Measurements from ENCODE around the gene SAMD4A. TPM values are rescaled to one million over a fixed set of nuclear protein-coding genes. Genes with fewer than 3 reads are reported as not detected.

The SAMD4A gene
- total and polyA plus RNA-seq, 2 donors (not counting 1 experiment from before 2014, with no cell fraction given): 9.3 to 39.8 TPM

DNA sequence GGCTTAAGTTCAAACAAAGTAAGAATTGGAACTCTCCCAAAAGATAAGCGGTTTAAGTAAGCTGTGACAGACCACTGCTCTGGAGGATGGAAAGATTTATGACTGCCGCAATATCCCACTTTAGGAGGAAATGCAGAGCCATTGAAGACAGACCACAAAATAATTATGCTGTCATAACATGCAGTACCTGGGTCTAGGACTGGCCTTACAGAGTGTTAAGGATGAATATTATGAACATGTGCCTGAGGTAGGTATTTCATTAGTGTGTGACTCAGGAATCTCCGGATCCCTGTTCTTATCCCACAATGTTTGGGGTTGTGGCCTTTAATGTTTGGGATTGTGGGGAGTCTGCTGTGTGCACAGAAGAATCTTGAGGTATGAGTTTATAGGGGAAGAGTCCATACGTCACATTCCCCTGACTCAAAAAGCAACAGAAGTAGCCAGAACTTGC lies 114.9 kb downstream of the SAMD4A start:
- TF ChIP-seq EZH2 (IDR thresholded peaks at IDR 0.05; ENCODE audit: low read length, missing control alignments): no peak
- TF ChIP-seq, protein P1, sequence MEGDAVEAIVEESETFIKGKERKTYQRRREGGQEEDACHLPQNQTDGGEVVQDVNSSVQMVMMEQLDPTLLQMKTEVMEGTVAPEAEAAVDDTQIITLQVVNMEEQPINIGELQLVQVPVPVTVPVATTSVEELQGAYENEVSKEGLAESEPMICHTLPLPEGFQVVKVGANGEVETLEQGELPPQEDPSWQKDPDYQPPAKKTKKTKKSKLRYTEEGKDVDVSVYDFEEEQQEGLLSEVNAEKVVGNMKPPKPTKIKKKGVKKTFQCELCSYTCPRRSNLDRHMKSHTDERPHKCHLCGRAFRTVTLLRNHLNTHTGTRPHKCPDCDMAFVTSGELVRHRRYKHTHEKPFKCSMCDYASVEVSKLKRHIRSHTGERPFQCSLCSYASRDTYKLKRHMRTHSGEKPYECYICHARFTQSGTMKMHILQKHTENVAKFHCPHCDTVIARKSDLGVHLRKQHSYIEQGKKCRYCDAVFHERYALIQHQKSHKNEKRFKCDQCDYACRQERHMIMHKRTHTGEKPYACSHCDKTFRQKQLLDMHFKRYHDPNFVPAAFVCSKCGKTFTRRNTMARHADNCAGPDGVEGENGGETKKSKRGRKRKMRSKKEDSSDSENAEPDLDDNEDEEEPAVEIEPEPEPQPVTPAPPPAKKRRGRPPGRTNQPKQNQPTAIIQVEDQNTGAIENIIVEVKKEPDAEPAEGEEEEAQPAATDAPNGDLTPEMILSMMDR (conservative IDR thresholded peaks at IDR 0.05 in 1 of 2, IDR thresholded peaks at IDR 0.05 in 1 of 2; ENCODE audit: low read depth in 1 of 2, low read length in 2 of 2): no peak
- H3K27ac ChIP-seq (ENCODE audit: insufficient read depth, low read length): no peak overlapping the region
- H3K36me3 ChIP-seq (ENCODE audit: control insufficient read depth, insufficient read depth, low read length): no peaks in the 10 kb centered on the region
- no peaks in the 10 kb centered on the region for H4K20me1 ChIP-seq (ENCODE audit: control insufficient read depth, extremely low read depth, insufficient read depth, low read length)
- peak in 1 of 2 donors; percentile 94 for DNase-seq (ENCODE audit: low read depth in 2 of 2)
- H3K4me1 ChIP-seq (ENCODE audit: control insufficient read depth, extremely low read depth, insufficient read depth, low read length): peaks cover 43% of the 10 kb centered on the region
- no peak overlapping the region for H2AFZ ChIP-seq (ENCODE audit: low read length)
- no peak overlapping the region for H3K9ac ChIP-seq (ENCODE audit: insufficient read depth, low read length)
- H3K79me2 ChIP-seq (ENCODE audit: control insufficient read depth, insufficient read depth, low read length): peaks cover 71% of the 10 kb centered on the region
- H3K9me3 ChIP-seq (ENCODE audit: control insufficient read depth, insufficient read depth, low read depth, low read length): no peaks in the 10 kb centered on the region
- no peak overlapping the region for H3K4me3 ChIP-seq (replicated peaks in 1 of 4; ENCODE audit: control extremely low read depth in 1 of 4, insufficient read depth in 1 of 4, low read depth in 3 of 4, low read length in 4 of 4)
- no peak overlapping the region for H3K4me2 ChIP-seq (ENCODE audit: extremely low read depth, insufficient read depth, low read length)
- H3K27me3 ChIP-seq (ENCODE audit: control insufficient read depth, insufficient read depth, low read length): no peaks in the 10 kb centered on the region

DNA sequence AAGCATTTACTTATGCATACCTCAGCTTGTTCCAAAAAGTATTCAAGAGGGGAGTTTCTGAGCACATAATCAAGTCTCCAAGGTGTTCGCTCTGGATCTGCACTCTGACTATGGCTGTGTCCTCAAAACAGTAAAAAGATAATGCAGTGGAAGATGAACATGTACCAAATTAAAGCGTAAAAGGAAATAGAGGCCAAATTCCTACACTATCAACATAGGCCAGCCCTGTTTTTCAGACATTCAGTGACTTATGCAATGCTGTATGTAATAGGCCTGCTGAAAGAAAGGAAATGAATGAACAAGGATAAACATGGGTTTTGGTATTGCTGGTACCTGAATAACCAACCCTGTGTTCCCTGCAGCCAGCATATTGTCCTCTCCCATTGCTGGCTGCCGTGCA lies 115.7 kb downstream of the SAMD4A start:
- Histone ChIP-seq H3K4me3 (replicated peaks in 1 of 4; ENCODE audit: control extremely low read depth in 1 of 4, insufficient read depth in 1 of 4, low read depth in 3 of 4, low read length in 4 of 4) (no peak overlapping the region), H3K27ac (ENCODE audit: insufficient read depth, low read length) (no peak overlapping the region), H3K4me1 (ENCODE audit: control insufficient read depth, extremely low read depth, insufficient read depth, low read length) (peaks cover 46% of the 10 kb centered on the region), H4K20me1 (ENCODE audit: control insufficient read depth, extremely low read depth, insufficient read depth, low read length) (no peaks in the 10 kb centered on the region), H3K9me3 (ENCODE audit: control insufficient read depth, insufficient read depth, low read depth, low read length) (no peaks in the 10 kb centered on the region), H3K27me3 (ENCODE audit: control insufficient read depth, insufficient read depth, low read length) (no peaks in the 10 kb centered on the region), H2AFZ (ENCODE audit: low read length) (no peak overlapping the region), H3K79me2 (ENCODE audit: control insufficient read depth, insufficient read depth, low read length) (peaks cover 75% of the 10 kb centered on the region), H3K9ac (ENCODE audit: insufficient read depth, low read length) (no peak overlapping the region), H3K4me2 (ENCODE audit: extremely low read depth, insufficient read depth, low read length) (no peak overlapping the region), H3K36me3 (ENCODE audit: control insufficient read depth, insufficient read depth, low read length) (no peaks in the 10 kb centered on the region)
- no peak for TF ChIP-seq EZH2 (IDR thresholded peaks at IDR 0.05; ENCODE audit: low read length, missing control alignments)
- TF ChIP-seq, protein P1 (conservative IDR thresholded peaks at IDR 0.05 in 1 of 2, IDR thresholded peaks at IDR 0.05 in 1 of 2; ENCODE audit: low read depth in 1 of 2, low read length in 2 of 2): no peak
- DNase-seq (ENCODE audit: low read depth in 2 of 2): no peak

DNA sequence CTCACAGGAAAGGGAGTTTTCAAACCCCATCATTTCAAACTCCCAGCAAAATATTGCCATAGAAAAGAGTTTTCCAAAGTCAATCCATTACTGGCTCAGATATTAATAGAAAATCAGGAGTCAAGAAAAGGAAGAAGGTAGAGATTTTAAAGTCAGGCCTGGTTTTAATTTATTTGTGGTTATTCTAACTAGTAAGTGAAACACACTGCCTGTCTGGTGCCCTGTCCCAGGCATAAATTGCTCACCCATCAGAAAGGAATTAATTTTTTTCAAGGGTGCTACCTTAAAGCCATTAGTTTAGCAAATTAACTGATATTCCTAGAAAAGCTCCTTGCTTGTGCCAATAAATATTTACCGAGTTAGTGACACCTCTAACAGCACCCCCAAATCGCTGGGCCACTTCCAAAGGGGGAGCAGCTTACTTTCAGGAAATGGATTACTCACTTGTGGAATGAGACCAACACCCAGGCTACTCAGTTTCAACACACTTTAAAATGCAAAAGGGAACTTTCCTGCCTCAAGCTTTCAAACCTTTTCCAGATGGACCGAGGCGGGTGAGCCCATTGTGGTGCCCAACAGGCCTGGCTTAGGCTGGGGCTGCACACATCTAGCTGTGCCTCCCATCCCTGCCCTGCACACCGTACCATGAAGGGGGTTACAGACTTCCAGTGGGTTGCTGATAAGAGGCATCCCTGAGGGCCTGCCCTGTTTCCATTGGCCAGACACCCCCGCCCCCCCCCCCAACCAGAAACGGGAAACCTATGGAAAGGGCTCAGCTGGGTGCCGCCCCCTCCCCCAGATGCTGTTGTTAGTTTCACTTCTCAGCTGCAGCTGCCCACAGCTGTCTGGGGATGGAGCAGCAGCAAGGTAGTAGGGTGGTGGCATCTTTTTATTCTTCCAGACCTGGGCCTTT lies 117.2 kb downstream of the SAMD4A start:
- Histone ChIP-seq H3K4me1 (ENCODE audit: control insufficient read depth, extremely low read depth, insufficient read depth, low read length) (peaks cover 40% of the 10 kb centered on the region), H3K9me3 (ENCODE audit: control insufficient read depth, insufficient read depth, low read depth, low read length) (no peaks in the 10 kb centered on the region), H3K27ac (ENCODE audit: insufficient read depth, low read length) (peak overlapping the region; percentile 83), H4K20me1 (ENCODE audit: control insufficient read depth, extremely low read depth, insufficient read depth, low read length) (no peaks in the 10 kb centered on the region), H3K9ac (ENCODE audit: insufficient read depth, low read length) (peak overlapping the region; percentile 34), H3K4me3 (replicated peaks in 1 of 4; ENCODE audit: control extremely low read depth in 1 of 4, insufficient read depth in 1 of 4, low read depth in 3 of 4, low read length in 4 of 4) (peak overlapping the region in 1 of 4 experiments; percentile 6), H3K79me2 (ENCODE audit: control insufficient read depth, insufficient read depth, low read length) (peaks cover 72% of the 10 kb centered on the region), H2AFZ (ENCODE audit: low read length) (no peak overlapping the region), H3K36me3 (ENCODE audit: control insufficient read depth, insufficient read depth, low read length) (no peaks in the 10 kb centered on the region), H3K4me2 (ENCODE audit: extremely low read depth, insufficient read depth, low read length) (peak overlapping the region; percentile 83), H3K27me3 (ENCODE audit: control insufficient read depth, insufficient read depth, low read length) (no peaks in the 10 kb centered on the region)
- peak; percentile 78 to 85 for DNase-seq (ENCODE audit: low read depth in 2 of 2)
- TF ChIP-seq, protein P1 (conservative IDR thresholded peaks at IDR 0.05 in 1 of 2, IDR thresholded peaks at IDR 0.05 in 1 of 2; ENCODE audit: low read depth in 1 of 2, low read length in 2 of 2): no peak
- no peak for TF ChIP-seq EZH2 (IDR thresholded peaks at IDR 0.05; ENCODE audit: low read length, missing control alignments)

All from fibroblast of lung (primary cell).